H1 (cell line): ENCODE results near the gene RBM20. TPM values are rescaled to one million over a fixed set of nuclear protein-coding genes. Genes with fewer than 3 reads are reported as not detected.

ENCODE experiments used
- CTCF ChIA-PET: fragments of 300-600 bp; sonication (Branson Sonifier 250); formaldehyde crosslinking; loops from one replicate; lab custom pipeline; 2021; ENCODE audit not compliant: partially characterized antibody; lab: Charles Lee
- POLR2A ChIA-PET: fragments of 300-600 bp; sonication (Branson Sonifier 250); formaldehyde crosslinking; loops from one replicate; lab custom pipeline; 2021; ENCODE audit warnings: inconsistent platforms; ENCODE audit not compliant: partially characterized antibody; lab: Charles Lee
- DNase-seq, 2 experiments: peaks; one replicate each; pipeline versions ENCODE4 v3.0.0 to v3.0.0-alpha.2; 2010 to 2022; ENCODE audit warnings: low spot score in 2 of 2, low read depth in 1 of 2, mixed read lengths in 1 of 2
- FAIRE-seq: peaks from 2 replicates; lab custom pipeline; 2011; peaks lifted over from hg19 to GRCh38; lab: Jason Lieb, UNC
- H2AFZ ChIP-seq: 2 replicates; pipeline ENCODE4 v1.8.1; 2012; ENCODE audit warnings: low read length, inconsistent platforms
- H2AK5ac ChIP-seq: 2 replicates; pipeline ENCODE4 v1.6.1; 2013; ENCODE audit warnings: low read depth, low read length
- H2BK120ac ChIP-seq: replicated peaks from 2 replicates; pipeline ENCODE3; 2013; ENCODE audit warnings: low read depth, low read length, inconsistent platforms
- H2BK12ac ChIP-seq: 2 replicates; pipeline ENCODE4 v1.6.1; 2013; ENCODE audit warnings: low read depth, low read length
- H2BK15ac ChIP-seq: 2 replicates; pipeline ENCODE4 v1.6.1; 2013; ENCODE audit warnings: low read length
- H2BK20ac ChIP-seq: 2 replicates; pipeline ENCODE4 v1.6.1; 2013; ENCODE audit warnings: low read length
- H2BK5ac ChIP-seq: 2 replicates; pipeline ENCODE4 v1.6.1; 2013; ENCODE audit warnings: low read depth, low read length
- H3K14ac ChIP-seq: 2 replicates; pipeline ENCODE4 v1.6.1; 2013; ENCODE audit warnings: inconsistent platforms; ENCODE audit not compliant: insufficient read length
- H3K18ac ChIP-seq: 2 replicates; pipeline ENCODE4 v1.6.1; 2013; ENCODE audit warnings: low read length; ENCODE audit errors: extremely low read depth
- H3K23ac ChIP-seq: 2 replicates; pipeline ENCODE4 v1.6.1; 2013; ENCODE audit warnings: inconsistent platforms; ENCODE audit not compliant: insufficient read length
- H3K23me2 ChIP-seq: 2 replicates; pipeline ENCODE4 v1.6.1; 2013; ENCODE audit warnings: low read depth, low read length
- H3K27ac ChIP-seq: 2 replicates; pipeline ENCODE4 v1.6.1; 2011; ENCODE audit warnings: low read depth, low read length, inconsistent platforms
- H3K27me3 ChIP-seq, 4 experiments: replicated peaks in 1 of 4; 1 replicate in 1 of 4; 2 replicates in 3 of 4; pipeline versions ENCODE4 v1.6.1 to v1.8.1; 2011 to 2013; ENCODE audit warnings: low read length in 3 of 4, mild to moderate bottlenecking in 3 of 4, inconsistent platforms in 2 of 4, mixed read lengths in 2 of 4, moderate library complexity in 1 of 4; ENCODE audit not compliant: control insufficient read depth in 3 of 4, insufficient read depth in 3 of 4; ENCODE audit errors: extremely low read depth in 1 of 4
- H3K36me3 ChIP-seq, 4 experiments: 2 replicates each; pipeline versions ENCODE4 v1.6.1 to v1.8.1; 2011 to 2013; ENCODE audit warnings: mild to moderate bottlenecking in 4 of 4, low read length in 3 of 4, moderate library complexity in 2 of 4, control low read depth in 1 of 4, inconsistent platforms in 1 of 4; ENCODE audit not compliant: insufficient read depth in 4 of 4, control insufficient read depth in 2 of 4
- H3K4ac ChIP-seq: replicated peaks from 2 replicates; pipeline ENCODE3; 2013; ENCODE audit warnings: low read length, low read depth, mixed read lengths, inconsistent platforms; ENCODE audit not compliant: insufficient read length
- H3K4me1 ChIP-seq, 4 experiments: replicated peaks in 1 of 4; 1 replicate in 1 of 4; 2 replicates in 3 of 4; pipeline versions ENCODE4 v1.6.1 to v1.8.1; 2011 to 2013; ENCODE audit warnings: low read length in 3 of 4, inconsistent platforms in 2 of 4, mixed read lengths in 1 of 4; ENCODE audit not compliant: insufficient read depth in 4 of 4, control insufficient read depth in 3 of 4
- H3K4me2 ChIP-seq, 2 experiments: 2 replicates each; pipeline versions ENCODE4 v1.6.1 to v1.8.1; 2011 to 2013; ENCODE audit warnings: low read depth in 2 of 2, low read length in 2 of 2, control low read depth in 1 of 2, inconsistent platforms in 1 of 2, mild to moderate bottlenecking in 1 of 2; ENCODE audit not compliant: insufficient read depth in 1 of 2
- H3K4me3 ChIP-seq, 4 experiments: fragments of 200-600, 300-600 bp in 1 of 4; sonication (generic), shearing (Covaris generic), sonication (Bioruptor Twin) in 1 of 4; 2 replicates each; pipeline versions ENCODE4 v1.5.1 to v1.8.1; 2011 to 2016; ENCODE audit warnings: low read length in 4 of 4, low read depth in 3 of 4, control low read depth in 2 of 4, inconsistent platforms in 2 of 4, mild to moderate bottlenecking in 2 of 4, mixed read lengths in 1 of 4, moderate library complexity in 1 of 4; ENCODE audit not compliant: insufficient read depth in 2 of 4; ENCODE audit errors: extremely low read depth in 1 of 4
- H3K56ac ChIP-seq: replicated peaks from 2 replicates; pipeline ENCODE3; 2013; ENCODE audit warnings: low read depth, mild to moderate bottlenecking, mixed read lengths, low read length, inconsistent platforms; ENCODE audit not compliant: insufficient read length
- H3K79me1 ChIP-seq: 2 replicates; pipeline ENCODE4 v1.6.1; 2013; ENCODE audit warnings: low read depth, low read length, control low read depth
- H3K79me2 ChIP-seq, 2 experiments: 2 replicates each; pipeline versions ENCODE4 v1.6.1 to v1.8.1; 2012 to 2013; ENCODE audit warnings: low read length in 2 of 2, mild to moderate bottlenecking in 2 of 2, inconsistent platforms in 1 of 2; ENCODE audit not compliant: insufficient read depth in 2 of 2, control insufficient read depth in 1 of 2
- H3K9ac ChIP-seq, 4 experiments: replicated peaks in 1 of 4; 1 replicate in 1 of 4; 2 replicates in 3 of 4; pipeline versions ENCODE4 v1.6.1 to v1.8.1; 2011 to 2013; ENCODE audit warnings: low read depth in 3 of 4, low read length in 3 of 4, control low read depth in 2 of 4, mild to moderate bottlenecking in 2 of 4, moderate library complexity in 2 of 4, inconsistent platforms in 1 of 4; ENCODE audit errors: extremely low read depth in 1 of 4
- H3K9me3 ChIP-seq, 2 experiments: 2 replicates each; pipeline versions ENCODE4 v1.6.1 to v1.8.1; 2012 to 2013; ENCODE audit warnings: mild to moderate bottlenecking in 2 of 2, moderate library complexity in 2 of 2, control low read depth in 1 of 2, inconsistent platforms in 1 of 2, low read depth in 1 of 2, low read length in 1 of 2, mixed read lengths in 1 of 2; ENCODE audit not compliant: insufficient read depth in 2 of 2
- H4K20me1 ChIP-seq, 2 experiments: replicated peaks in 1 of 2; 2 replicates each; pipeline versions ENCODE3 to v1.8.1; 2011 to 2013; ENCODE audit warnings: inconsistent platforms in 2 of 2, low read length in 2 of 2, mild to moderate bottlenecking in 1 of 2; ENCODE audit not compliant: insufficient read depth in 2 of 2, control insufficient read depth in 1 of 2
- H4K5ac ChIP-seq: 2 replicates; pipeline ENCODE4 v1.6.1; 2013; ENCODE audit warnings: low read length, low read depth, mixed read lengths, inconsistent platforms; ENCODE audit not compliant: insufficient read length
- H4K8ac ChIP-seq: 2 replicates; pipeline ENCODE4 v1.8.0; 2013; ENCODE audit warnings: mild to moderate bottlenecking, moderate library complexity, low read length, inconsistent platforms; ENCODE audit not compliant: insufficient read depth; ENCODE audit errors: extremely low read depth
- H4K91ac ChIP-seq: replicated peaks from 2 replicates; pipeline ENCODE3; 2013; ENCODE audit warnings: low read length, mixed read lengths, inconsistent platforms; ENCODE audit not compliant: insufficient read length
- BACH1 ChIP-seq: IDR thresholded peaks from 2 replicates; pipeline ENCODE4 v1.6.1; 2012; ENCODE audit warnings: low read length, improper control_type of control experiment
- CREB1 ChIP-seq: IDR thresholded peaks from 2 replicates; pipeline ENCODE4 v1.6.1; 2012; ENCODE audit warnings: inconsistent platforms
- EGR1 ChIP-seq: IDR thresholded peaks from 2 replicates; pipeline ENCODE4 v1.6.1; 2011; ENCODE audit warnings: low read depth, low read length, borderline replicate concordance
- EZH2 ChIP-seq: fragments of 200-600 bp; sonication (generic); IDR thresholded peaks from 2 replicates; pipeline ENCODE4 v1.7.1; 2012; ENCODE audit warnings: low read depth, mild to moderate bottlenecking, moderate library complexity, low read length, inconsistent platforms; ENCODE audit not compliant: severe bottlenecking
- GABPA ChIP-seq: IDR thresholded peaks from 2 replicates; pipeline ENCODE4 v1.6.1; 2011; ENCODE audit warnings: mild to moderate bottlenecking, low read length, moderate library complexity, borderline replicate concordance; ENCODE audit not compliant: insufficient read depth
- GTF2F1 ChIP-seq: IDR thresholded peaks from 2 replicates; pipeline ENCODE4 v1.6.1; 2012; ENCODE audit warnings: low read depth, low read length, improper control_type of control experiment, borderline replicate concordance
- HDAC2 ChIP-seq, 2 experiments: fragments of 300-600 bp in 1 of 2; sonication (generic) in 1 of 2; IDR thresholded peaks; 2 replicates each; pipeline ENCODE4 v1.6.1; 2011 to 2012; ENCODE audit warnings: low read depth in 2 of 2, low read length in 2 of 2, mild to moderate bottlenecking in 2 of 2, moderate library complexity in 2 of 2, borderline replicate concordance in 1 of 2, inconsistent platforms in 1 of 2
- JUN ChIP-seq: IDR thresholded peaks from 2 replicates; pipeline ENCODE4 v1.6.1; 2011; ENCODE audit warnings: low read depth, mild to moderate bottlenecking, improper control_type of control experiment, low read length
- NANOG ChIP-seq: IDR thresholded peaks from 2 replicates; pipeline ENCODE4 v1.6.1; 2011; ENCODE audit warnings: low read length, low read depth, mild to moderate bottlenecking, inconsistent platforms; ENCODE audit not compliant: insufficient read depth, poor library complexity, severe bottlenecking
- RNF2 ChIP-seq: fragments of 200-900, 300-1000 bp; sonication (generic); IDR thresholded peaks from 2 replicates; pipeline ENCODE4 v1.7.1; 2016; ENCODE audit warnings: borderline replicate concordance, low read depth, mild to moderate bottlenecking, antibody characterized with exemption, low read length; ENCODE audit not compliant: poor library complexity, severe bottlenecking; ENCODE audit errors: missing control alignments
- SIX5 ChIP-seq: IDR thresholded peaks from 2 replicates; pipeline ENCODE4 v1.6.1; 2011; ENCODE audit warnings: mild to moderate bottlenecking, low read depth, low read length
- SP4 ChIP-seq: IDR thresholded peaks from 2 replicates; pipeline ENCODE4 v1.6.1; 2012; ENCODE audit warnings: low read length, inconsistent platforms
- WGBS, 2 experiments: shearing (Covaris generic) in 1 of 2; methylation state at CpG; one replicate each; pipeline versions ENCODE4 v1.1.6 to v1.1.7; 2013 to 2015; ENCODE audit warnings: low lambda C conversion rate in 2 of 2, mixed read lengths in 2 of 2, inconsistent platforms in 1 of 2, low coverage in 1 of 2, missing lambda C conversion rate in 1 of 2; ENCODE audit not compliant: insufficient replicate concordance in 2 of 2, insufficient coverage in 1 of 2, insufficient read length in 1 of 2; ENCODE audit errors: extremely low coverage in 1 of 2, missing lambda C conversion rate in 1 of 2; 5-methylcytosine and 5-hydroxymethylcytosine counted together
- polyA plus RNA-seq, 7 experiments: library from polyadenylated mRNA; depleted of rRNA in 3 of 7; stranded (reverse) in 5 of 7; unstranded in 2 of 7; fragments of >200 nt in 5 of 7; fragments of 200-250 nt in 2 of 7; gene quantifications; 1 replicate in 5 of 7; 2 replicates in 1 of 7; 4 replicates in 1 of 7; pipeline versions ENCODE4 v1.2.1 to v1.2.3, GENCODE V29; 2011 to 2013; ENCODE audit warnings: missing spikeins in 2 of 7, mixed read lengths in 2 of 7
- total RNA-seq: library from RNA; stranded (reverse); fragmentation: NEBNext Ultra II Directional; extraction: Animal tissue kit (Norgen Biotek cat#: 25700); gene quantifications from 2 replicates; pipeline ENCODE4 v1.2.1, GENCODE V29; 2021
- TF ChIP-seq, protein P1 (sequence below): IDR thresholded peaks from 2 replicates; pipeline ENCODE4 v1.6.1; 2012; ENCODE audit warnings: inconsistent platforms

RBM20 gene
- total and polyA plus RNA-seq, 2 of the 8 experiments (the other 6 are each of a cell fraction or from before 2014, with no cell fraction given) = 0.05 to 0.63 TPM

DNA sequence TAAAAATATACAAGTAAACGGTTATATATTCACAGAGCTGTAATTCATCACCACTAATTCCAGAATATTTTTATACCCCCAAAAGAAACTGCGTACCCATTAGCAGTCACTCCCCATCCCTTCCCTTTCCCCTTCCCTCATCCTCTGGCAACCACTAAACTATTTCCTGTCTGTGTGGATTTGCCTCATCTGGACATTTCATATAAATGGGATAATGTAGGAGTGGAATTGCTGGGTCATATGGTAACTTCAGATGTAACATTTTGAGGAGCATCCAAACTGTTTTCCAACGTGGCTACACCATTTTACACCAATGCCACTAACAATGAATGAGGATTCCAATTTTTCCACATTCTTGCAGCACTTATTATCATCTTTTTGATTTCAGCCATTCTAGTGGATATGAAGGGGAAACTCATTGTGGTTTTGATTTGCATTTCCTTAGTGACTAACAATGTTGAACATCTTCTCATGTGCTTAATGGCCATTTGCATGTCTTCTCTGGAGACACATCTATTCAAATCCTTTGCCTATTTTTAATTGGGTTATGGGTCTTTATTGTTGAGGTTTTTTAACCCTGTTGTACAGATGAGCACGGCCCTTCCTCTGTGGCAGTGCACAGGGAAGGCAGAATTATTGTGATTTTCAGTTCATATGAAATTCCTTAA, 79.2 kb downstream of the RBM20 start:
- no peak overlapping the region for H4K91ac ChIP-seq
- TF ChIP-seq HDAC2 (IDR thresholded peaks at IDR 0.05; ENCODE audit: borderline replicate concordance in 1 of 2, low read depth in 2 of 2, low read length in 2 of 2) = no peak
- no peak for TF ChIP-seq RNF2
- TF ChIP-seq SIX5 = no peak
- TF ChIP-seq CREB1 = no peak
- no peak for TF ChIP-seq EGR1
- no peak for TF ChIP-seq BACH1
- TF ChIP-seq NANOG = no peak
- TF ChIP-seq GABPA = no peak
- no peak for TF ChIP-seq GTF2F1
- TF ChIP-seq JUN = no peak
- TF ChIP-seq EZH2 = no peak
- TF ChIP-seq, protein P1, sequence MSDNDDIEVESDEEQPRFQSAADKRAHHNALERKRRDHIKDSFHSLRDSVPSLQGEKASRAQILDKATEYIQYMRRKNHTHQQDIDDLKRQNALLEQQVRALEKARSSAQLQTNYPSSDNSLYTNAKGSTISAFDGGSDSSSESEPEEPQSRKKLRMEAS = no peak
- TF ChIP-seq SP4 = no peak

More for the DNA sequence above, 79.2 kb downstream of the RBM20 start:
- ChIA-PET POLR2A (no interaction called here), CTCF (interaction anchor here (0.5 to 0.8 kb wide), 3 partner anchors 11 to 1305 kb away, joined by 3 read pairs; no protein-coding TSS in a partner anchor)
- Histone ChIP-seq H3K4me2 (no peak overlapping the region), H2BK5ac (no peak overlapping the region), H3K9me3 (no peaks in the 10 kb centered on the region), H3K23ac (no peak overlapping the region), H3K14ac (no peak overlapping the region), H3K23me2 (no peaks in the 10 kb centered on the region), H3K79me1 (no peaks in the 10 kb centered on the region), H2BK12ac (no peak overlapping the region), H2BK120ac (no peak overlapping the region), H3K36me3 (no peaks in the 10 kb centered on the region), H3K4me3 (no peak overlapping the region), H2BK15ac (no peak overlapping the region), H2BK20ac (no peak overlapping the region), H3K27ac (no peak overlapping the region), H4K8ac (no peak overlapping the region), H2AK5ac (no peak overlapping the region), H2AFZ (no peak overlapping the region), H3K56ac (no peak overlapping the region), H3K4me1 (no peaks in the 10 kb centered on the region), H3K79me2 (no peaks in the 10 kb centered on the region), H3K27me3 (no peaks in the 10 kb centered on the region), H4K5ac (no peak overlapping the region), H4K20me1 (no peaks in the 10 kb centered on the region), H3K4ac (no peak overlapping the region), H3K9ac (no peak overlapping the region), H3K18ac (no peak overlapping the region)
- FAIRE-seq (no peak), DNase-seq (no peak)
- 82% methylated on average over 4 of the region's 4 CpGs; no CpG with 5 or more reads in 1 of the 2 experiments for WGBS, 2 experiments
